Activated CD8-positive, alpha-beta memory T cell treated with anti-CD3 and anti-CD28 coated beads, Interleukin-2, amount 50 U/mL, for 1 hour (primary cell): ENCODE results near the gene COMTD1.
"Not testable (repeated sequence)": the region's sequence is repeated elsewhere in the genome, so short reads cannot be mapped to it uniquely, and the experiment has no call there.

ENCODE experiments used
- DNase-seq: peaks from one replicate; pipeline ENCODE4 v3.0.0-alpha.2; 2020; ENCODE audit errors: extremely low read depth

The COMTD1 gene

GRCh38 chr10:75223507-75223906, 12.2 kb downstream of the COMTD1 start:
- no peak for DNase-seq

GRCh38 chr10:75221492-75221891, 14.3 kb downstream of the COMTD1 start:
- not testable (repeated sequence) for DNase-seq

GRCh38 chr10:75220274-75220673, 15.5 kb downstream of the COMTD1 start:
- no peak for DNase-seq

- no peak for DNase-seq
Measured at GRCh38 chr10:75212343-75212742, 23.4 kb downstream of the COMTD1 start.

- no peak for DNase-seq
Measured at GRCh38 chr10:75211007-75211691, 24.6 kb downstream of the COMTD1 start.

GRCh38 chr10:75210282-75211006, 25.3 kb downstream of the COMTD1 start, which contains the start of gene VDAC2:
Gene VDAC2, plus strand, starts transcription at chr10:75210796. Its CDS starts 363 bp downstream, at chr10:75211159.
- DNase-seq, result peak; percentile 85

GRCh38 chr10:75209921-75210281, 25.9 kb downstream of the COMTD1 start:
- DNase-seq, result peak; percentile 52

- no peak for DNase-seq
Measured at GRCh38 chr10:75209086-75209920, 26.5 kb downstream of the COMTD1 start.

GRCh38 chr10:75208181-75208580, 27.6 kb downstream of the COMTD1 start:
- DNase-seq, result no peak

GRCh38 chr10:75207857-75208144, 28.0 kb downstream of the COMTD1 start:
- DNase-seq, result no peak

- no peak for DNase-seq
Measured at GRCh38 chr10:75207079-75207856, 28.5 kb downstream of the COMTD1 start.

- not testable (repeated sequence) for DNase-seq
Measured at GRCh38 chr10:75206638-75207037, 29.1 kb downstream of the COMTD1 start.

- DNase-seq, result no peak
Measured at GRCh38 chr10:75205908-75206307, 29.8 kb downstream of the COMTD1 start.

GRCh38 chr10:75203724-75204123, 32.0 kb downstream of the COMTD1 start:
- DNase-seq, result no peak

- DNase-seq, result not testable (repeated sequence)
Measured at GRCh38 chr10:75203046-75203620, 32.6 kb downstream of the COMTD1 start.

GRCh38 chr10:75202321-75203045, 33.3 kb downstream of the COMTD1 start:
- no peak for DNase-seq

- DNase-seq, result no peak
Measured at GRCh38 chr10:75201793-75202307, 33.9 kb downstream of the COMTD1 start.

- not testable (repeated sequence) for DNase-seq
Measured at GRCh38 chr10:75199949-75200348, 35.8 kb downstream of the COMTD1 start.

GRCh38 chr10:75197906-75198305, 37.9 kb downstream of the COMTD1 start:
- no peak for DNase-seq

- no peak for DNase-seq
Measured at GRCh38 chr10:75197066-75197465, 38.7 kb downstream of the COMTD1 start.
